ENCODE results near the gene IMMP2L.

IMMP2L gene

DNA sequence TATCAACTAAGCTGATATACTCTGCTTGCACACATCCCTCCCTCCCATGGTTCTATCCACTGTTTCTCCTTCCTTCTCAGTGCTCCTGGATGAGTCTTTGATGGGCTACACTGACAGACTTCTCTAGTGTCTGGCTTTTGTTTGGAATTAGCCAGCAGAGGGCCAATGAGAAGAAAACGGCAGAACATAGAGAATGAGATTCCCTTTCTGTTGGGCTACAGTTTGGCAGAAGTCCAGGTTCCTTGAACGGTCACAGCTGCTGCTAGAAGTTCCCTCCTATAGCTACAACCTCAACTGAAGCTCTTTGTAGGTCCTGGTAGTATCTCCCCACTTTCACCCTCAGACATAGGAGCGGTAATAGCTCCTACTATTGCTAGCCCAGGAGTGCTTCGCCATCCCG is 722.4 kb downstream of the IMMP2L start:
- DNase-seq: no peak

DNA sequence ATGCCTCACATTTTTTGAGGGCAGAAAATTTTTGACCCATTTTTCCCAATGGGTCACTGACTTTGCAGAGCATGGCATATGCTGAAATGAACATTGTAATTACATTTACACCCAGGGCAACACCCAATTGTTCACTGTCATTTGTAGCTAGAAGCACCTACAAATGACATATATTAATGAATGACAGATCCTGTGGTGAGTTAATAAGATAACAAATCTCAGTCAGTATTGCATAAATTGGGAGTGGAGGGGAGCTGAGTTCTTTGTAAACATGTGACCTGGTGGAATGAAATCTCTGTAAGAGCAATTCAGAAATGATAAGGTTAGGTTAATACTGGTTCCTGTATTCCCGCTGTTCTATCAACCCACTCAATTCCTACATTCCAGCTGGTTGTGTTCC is 726.4 kb downstream of the IMMP2L start:
- no peak for DNase-seq

DNA sequence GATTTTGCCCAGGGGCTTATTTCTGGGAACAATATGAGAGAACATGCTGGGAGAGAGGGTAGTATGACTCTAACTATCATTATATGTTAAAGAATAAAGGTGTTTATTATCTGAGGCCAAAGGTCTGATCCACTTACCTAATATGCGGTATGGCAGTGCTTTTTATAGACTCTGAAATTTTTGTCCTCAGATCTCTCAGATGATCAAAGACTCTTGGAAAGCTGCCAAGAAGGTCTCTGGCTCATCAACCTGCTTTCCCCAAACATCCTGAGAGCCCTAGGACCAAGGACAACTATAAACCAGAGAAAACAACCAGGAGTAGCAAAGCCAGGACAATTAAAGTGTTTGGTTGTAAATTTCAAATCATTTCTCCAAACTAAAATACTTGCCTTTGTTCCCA is 727.1 kb downstream of the IMMP2L start:
- no peak for DNase-seq

DNA sequence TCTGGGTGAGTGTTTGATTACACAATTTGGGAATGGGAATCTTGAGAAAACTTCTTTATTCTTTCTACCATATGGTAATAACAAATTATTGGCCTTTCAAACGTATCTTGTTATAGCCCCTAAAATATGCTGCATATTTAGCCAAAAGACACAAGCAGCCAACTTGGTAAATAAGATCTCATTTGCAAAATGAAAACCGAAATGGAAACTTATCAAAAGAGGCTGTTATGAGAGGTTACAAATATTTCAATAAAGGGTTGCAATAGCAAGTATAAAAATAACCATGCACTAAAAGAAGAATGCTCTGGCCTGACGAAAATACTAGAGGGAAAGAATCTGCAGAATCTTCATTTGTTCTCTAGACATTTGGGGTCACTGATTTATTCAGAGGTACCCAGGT is 730.9 kb downstream of the IMMP2L start:
- no peak for DNase-seq

DNA sequence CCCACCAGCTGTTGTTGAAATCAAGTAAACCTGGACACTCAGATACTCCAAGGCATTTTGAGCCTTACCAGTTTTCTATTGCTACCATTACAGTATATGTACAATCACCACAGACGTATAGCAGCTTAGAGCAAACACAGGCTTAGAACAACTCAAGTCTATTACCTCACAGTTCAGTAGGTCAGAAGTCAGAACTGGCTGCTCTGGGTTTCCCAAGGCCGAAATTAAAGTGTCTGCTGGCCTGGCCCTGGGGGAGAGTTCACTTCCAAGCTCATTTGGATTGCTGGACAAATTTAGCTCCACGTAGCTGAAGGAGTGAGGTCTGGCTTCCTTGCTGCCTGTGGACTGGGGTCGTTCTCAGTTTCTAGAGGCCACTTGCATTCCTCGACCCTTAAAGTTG is 731.5 kb downstream of the IMMP2L start:
- DNase-seq: no peak

DNA sequence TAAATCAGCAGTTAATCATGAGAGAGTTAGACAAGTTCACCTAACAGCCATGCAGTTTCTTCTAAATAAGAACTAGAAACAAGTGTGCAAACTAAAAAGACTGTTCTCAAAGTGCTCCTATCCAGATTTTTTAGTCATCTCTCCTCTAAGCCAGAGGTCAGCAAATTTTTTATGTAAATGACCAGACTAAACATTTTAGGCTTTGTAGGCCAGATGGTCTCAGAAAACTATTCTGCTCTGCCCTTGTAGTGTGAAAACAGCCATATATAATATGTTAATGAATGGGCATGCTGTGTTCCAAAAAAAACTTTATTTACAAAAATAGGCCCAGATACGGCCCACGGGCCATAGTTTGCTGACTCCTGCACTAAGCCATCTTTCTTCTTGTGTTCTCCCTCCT is 734.4 kb downstream of the IMMP2L start:
- no peak for DNase-seq

DNA sequence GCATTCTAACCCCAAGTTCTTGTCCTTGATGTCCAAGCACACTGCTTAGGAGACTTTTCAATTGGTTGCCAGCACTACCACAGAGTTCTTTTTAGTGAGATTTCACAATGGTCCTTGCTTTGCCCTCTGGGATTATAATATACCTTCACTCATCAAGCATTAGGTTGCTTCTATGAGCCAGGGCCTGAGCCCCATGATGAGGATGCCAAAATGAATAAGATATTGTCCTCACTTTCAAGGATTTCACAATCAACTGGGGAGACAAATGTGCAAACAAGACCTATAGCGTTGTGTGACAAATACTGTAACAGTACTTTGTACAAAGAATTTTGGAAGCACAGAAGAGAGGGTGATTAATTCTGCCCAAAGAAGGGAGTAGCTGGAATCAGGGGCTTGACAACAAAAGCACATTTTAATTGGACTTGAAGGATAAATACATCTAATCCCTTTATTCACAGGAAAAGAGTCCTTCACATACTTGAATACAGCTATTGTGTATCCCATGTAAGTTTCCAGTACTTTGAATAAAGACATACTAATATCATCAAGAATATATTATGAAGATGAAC is 734.9 kb downstream of the IMMP2L start:
- no peak for DNase-seq

DNA sequence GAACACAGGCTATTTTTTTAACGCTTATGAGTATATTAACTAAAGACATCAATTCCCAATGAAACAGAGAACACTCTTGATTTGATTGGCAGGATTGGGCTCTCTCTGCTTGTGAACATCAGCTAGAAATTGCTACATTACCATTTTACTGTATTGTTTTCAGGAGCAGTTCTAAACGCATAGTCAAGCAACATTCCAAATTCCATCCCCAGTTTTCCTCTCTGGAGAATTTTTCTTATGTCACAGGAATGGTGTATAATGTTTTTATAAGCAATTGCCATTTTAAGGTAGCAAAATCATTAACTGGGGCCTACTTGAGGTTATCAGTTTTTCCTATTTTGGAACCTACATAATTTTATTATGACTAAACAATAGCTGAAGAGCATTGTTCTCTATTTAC is 748.3 kb downstream of the IMMP2L start:
- no peak for DNase-seq

DNA sequence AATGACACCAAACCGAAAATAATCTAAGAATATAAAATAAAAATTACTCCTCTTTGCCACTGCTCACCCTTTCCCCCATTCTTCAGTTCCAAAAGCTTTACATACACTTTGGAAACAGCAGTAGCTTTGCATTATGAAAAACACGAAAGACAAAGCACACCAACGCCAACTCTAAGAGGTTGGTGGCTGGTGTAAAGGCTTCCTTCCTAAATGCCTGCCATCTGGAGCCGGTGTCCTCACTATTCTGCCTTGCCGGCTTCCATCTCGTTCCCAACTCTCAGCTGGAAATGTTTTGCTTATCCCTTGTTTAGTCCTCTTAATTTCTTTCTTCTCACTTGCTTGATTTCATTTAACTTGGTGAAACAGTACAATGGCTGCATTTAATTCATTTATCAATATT is 752.5 kb downstream of the IMMP2L start:
- no peak for DNase-seq

DNA sequence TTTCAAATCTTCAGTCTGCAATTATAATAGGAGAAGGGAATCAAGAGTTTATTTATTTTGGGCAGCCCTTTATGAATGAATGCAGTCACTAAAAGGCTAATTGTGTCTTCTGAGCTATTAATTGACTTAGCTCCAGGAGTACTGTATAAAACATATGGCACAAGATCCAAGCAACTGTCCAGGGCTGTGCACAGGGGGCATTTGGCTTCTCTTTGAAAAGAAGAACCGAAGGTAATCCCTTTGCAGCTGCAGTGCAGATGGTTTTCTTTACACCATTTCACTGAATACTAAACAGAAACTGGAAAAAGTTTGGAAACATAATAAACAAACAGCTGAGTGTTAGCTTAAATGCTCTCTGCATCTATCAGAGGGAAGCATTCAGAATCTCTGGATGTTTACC is 753.9 kb downstream of the IMMP2L start:
- DNase-seq: no peak

DNA sequence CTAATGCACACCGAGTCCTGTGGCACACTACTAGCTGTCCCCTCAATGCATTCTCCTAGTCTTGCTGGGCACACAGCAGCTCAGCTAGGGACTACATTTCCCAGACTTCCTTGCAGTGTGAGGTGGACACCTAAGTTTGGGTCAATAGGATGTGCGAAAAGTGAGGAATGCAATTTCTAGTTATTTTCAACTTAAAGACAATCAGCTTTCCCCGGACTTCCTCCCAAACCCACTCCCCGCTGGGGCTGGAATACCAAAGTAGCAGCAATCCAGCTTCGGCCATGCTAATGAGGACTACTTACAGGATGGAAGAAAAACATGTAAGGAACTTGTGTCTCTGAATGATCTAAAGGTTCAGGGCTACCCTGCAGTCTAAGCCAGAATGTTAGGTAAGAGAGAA is 757.8 kb downstream of the IMMP2L start:
- no peak for DNase-seq

DNA sequence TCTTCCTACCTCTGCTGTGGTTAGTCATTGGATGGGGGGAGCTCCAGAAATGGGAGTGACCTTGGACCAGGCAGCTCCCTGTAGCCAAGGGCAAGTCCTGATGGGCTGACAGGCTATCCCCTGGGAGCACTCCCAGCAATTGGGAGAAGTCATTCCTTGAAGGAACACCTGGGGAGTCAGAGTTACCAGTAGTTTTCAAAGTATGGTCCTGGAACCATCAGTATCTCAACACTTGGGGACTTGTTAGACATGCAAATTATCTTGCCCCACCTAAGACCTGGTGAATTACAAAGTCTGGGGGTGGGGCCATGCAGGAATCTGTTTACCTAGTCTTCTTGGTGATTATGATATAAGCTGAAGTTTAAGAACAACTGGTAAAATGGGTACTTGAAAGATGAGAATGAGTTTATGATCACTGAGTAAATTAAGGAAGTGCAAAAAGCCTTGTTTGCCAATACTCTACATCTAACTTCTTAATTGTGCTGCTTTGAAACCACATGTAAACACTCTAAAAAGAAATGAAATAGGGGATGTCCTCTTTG is 758.6 kb downstream of the IMMP2L start:
- DNase-seq: no peak

DNA sequence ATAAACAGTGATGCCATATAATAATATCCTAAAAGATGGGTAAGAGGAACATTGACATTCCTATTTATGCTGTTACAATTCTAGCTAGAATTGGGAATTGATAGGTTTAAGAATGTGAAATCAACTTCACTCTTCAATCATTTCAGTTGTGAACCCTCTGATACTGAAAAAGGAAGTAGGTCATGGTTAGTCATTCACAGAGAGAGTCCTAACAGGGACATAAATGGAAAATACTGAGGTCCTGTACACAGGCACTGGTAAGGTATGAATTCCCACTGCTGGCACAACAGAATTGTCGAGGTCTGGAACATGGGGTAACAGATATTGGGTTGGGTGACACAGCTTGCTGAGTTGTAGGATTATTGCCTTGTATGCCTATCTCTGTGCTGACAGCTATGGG is 760.8 kb downstream of the IMMP2L start:
- DNase-seq: no peak

DNA sequence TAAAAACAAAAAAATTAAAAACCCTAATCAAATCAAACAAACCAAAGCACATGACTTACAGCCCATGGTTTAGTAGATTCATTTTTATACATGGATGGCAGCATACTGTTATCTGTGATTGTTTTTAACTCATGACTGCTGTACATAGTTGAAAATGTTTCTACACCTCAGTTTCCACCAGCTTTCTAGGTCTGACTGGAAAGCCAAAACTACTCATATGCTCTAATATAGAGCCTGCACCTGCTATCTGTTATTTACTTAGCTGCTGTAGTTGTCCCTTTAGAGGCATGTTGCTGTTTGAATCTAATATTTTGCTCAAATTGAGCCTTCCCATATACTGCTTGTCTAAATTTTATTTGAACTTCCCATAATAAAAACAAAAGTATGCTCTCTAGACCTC is 761.3 kb downstream of the IMMP2L start:
- DNase-seq: no peak

DNA sequence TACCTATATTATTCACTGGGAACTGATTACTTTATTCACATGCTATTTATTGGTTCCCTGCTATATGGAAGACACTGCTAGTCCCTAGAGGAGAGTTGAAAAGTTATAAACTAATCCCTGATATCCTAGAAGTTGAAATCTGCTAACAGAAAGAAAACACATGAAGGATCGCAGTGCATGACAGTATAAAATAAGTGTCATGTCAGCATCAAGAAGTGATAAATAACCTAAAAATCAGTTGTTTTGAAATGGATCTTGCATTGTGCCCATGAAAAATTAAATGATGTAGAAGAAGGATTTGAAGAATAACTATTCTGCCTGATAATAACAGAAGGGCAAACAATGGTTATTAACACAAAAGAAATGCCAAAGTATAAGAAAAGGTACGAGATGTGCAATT is 764.6 kb downstream of the IMMP2L start:
- DNase-seq: no peak

DNA sequence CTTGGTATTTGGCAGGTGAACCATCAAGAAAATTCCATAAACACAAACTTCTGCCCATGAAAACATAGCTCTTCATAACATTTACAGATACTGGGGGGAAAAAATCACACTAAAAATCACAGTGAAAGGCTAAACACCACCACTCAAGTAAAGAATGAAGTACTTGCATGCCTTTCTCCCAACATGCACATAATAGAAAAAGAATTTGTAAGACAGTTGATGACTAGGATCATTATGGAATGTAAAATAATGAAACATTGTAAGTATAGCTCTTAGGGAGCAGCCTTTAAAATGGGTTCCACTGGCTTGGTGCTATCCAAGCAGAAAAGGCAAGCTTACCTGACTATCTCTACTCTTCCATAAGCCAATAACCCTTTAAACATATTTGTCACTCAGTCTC is 771.3 kb downstream of the IMMP2L start:
- no peak for DNase-seq

DNA sequence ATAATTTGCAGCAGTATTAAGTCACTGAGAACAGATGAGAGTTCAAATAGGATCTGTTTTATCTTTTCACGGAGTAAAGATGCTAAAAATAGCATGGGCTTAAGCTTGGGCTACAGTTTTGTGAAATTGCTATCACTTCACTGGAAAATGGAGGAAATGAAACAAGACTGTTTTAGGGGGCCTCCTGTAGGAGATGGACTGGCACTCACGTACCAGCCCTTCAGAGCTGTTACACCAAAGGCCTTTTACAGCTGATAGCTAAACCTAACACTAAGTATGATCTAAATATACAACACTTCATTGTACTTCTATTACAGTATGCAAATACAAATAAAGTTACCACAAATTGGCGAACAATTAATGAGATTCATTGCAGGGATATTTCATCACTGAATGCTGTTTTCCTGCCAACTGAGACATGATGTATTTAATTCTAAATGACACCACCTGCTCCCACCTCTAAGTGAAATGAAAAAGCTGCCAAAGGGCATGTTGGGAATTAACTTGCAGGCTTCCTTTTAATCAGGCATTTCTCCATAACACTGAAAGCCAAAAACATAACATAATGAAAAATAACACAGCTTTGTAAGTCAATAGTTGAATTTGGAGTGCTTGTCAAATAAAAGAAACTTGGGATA is 775.8 kb downstream of the IMMP2L start:
- no peak for DNase-seq

DNA sequence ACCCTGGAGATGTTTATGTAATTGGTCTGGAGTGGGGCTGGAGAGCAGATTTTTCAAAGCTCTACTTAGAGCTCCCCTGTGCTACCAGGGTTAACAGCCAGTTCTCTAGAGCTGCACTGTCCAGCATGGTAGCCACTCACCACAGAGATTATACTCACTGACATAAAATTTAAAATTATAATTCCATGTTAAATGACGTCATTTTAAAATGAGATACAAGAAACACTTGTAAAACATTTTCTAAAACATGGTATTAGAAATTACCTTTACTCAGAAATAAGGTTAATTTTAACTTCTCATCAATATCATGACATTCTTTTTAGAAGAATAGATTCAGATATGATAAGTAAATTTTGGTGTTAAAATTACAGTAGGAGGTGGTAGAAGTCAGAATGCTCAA is 777.5 kb downstream of the IMMP2L start:
- no peak for DNase-seq

DNA sequence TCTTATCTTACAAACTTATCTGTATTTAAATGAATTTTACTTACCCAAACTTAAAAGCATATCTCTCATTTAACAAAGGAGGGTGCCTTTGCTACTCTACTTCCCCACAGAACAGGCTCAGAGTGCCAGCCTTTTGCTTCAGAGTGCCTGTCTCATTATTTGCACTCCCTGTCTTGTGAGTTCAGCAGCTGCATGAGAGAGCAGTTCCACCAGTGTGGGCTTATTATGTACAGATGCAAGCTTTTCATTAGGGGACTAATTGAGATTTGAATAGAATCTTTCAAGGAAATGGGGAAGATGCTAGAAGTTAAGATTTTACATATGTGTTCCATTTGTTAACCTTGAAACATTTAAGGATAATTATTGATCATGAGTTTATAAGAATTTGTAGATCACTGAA is 781.6 kb downstream of the IMMP2L start:
- DNase-seq: no peak

DNA sequence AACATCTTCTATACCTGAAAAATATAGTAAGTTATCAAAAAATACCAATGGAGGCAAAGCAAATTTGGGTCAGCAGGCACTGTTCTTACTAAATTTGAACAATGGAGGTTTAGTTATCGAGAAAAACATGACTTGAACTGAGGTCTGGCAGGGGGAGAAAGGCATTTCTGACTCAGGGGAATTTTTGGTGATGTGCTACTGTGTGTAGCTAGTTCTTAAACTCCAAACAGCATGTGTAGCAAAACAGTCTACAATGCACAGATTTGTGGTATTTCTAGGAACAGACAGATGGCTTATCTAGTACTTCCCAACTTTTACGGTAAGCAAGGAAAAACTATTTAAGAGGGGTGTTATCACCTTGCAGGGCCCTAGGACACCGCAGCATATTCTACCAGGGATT is 783.0 kb downstream of the IMMP2L start:
- no peak for DNase-seq

DNA sequence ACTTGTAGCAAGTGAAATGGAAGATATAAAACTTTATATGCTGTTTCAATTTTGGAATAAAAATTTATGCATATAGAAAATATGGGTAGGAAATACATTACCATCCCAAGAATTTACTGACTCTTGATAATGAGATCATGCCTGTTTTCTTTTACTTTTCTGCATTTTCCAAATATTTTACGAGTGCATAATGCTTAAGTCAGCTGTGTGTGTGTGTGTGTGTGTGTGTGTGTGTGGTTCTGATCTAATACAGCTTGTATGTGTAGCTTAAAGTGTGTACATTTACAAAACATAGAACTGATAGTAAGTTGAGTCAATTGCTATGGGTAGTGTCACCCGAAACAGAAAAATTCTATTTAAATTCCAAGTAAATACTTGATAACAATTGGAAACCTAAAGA is 787.2 kb downstream of the IMMP2L start:
- no peak for DNase-seq

DNA sequence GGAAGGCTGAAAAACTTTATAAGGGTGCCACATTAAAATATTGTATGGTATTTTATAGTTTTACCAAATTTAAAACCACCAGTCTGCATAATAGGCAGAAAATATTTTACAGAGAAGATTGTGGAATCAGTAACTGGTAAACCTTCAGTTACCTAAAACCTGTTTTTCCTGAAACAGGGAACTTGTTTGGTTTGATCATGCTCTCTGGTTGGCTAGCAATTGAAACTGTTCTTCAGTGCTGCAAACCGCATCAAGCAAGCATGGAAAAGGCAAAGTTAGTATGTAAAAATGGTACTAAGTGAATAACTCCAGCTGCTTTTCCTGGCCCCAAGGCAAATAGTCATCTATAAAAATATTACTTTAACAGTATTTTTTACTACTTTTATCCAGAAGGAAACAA is 788.2 kb downstream of the IMMP2L start:
- DNase-seq: no peak

DNA sequence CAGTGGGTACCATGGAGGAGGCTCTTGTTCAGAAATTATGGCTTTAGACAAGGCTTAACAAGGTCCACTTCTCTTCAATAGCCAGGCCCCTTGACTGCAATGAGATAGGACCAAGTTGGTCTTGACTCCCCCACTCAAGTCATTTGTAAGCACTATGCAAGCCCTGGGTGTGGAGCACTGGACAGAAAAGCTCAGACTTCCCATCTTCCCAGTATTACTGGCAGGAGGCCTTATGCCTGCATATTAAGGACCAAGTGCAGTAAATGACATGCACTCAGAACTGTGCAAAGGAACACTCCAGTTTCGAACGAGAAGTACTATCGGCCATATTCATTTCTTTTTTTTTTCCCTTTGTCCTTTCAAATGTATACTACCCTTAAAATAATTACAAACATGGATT is 789.7 kb downstream of the IMMP2L start:
- no peak for DNase-seq

DNA sequence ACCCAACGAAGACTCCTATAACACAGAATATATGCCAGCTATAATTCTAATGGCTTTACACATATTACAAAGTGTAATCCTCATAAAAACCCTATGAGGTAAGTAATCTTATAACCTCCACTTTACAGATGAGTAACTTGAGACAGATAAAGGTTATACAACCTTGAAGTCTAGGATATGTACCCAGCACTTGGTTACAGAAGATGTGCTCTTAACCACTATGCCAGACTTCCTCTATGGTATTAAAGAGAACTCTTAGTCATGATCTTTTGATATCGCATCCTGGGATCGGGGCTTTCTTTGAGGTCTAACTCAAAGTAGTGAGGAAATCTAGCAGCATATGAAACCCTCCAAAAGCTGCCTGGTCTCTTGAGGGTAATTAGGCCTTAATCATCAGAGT is 790.6 kb downstream of the IMMP2L start:
- no peak for DNase-seq

DNA sequence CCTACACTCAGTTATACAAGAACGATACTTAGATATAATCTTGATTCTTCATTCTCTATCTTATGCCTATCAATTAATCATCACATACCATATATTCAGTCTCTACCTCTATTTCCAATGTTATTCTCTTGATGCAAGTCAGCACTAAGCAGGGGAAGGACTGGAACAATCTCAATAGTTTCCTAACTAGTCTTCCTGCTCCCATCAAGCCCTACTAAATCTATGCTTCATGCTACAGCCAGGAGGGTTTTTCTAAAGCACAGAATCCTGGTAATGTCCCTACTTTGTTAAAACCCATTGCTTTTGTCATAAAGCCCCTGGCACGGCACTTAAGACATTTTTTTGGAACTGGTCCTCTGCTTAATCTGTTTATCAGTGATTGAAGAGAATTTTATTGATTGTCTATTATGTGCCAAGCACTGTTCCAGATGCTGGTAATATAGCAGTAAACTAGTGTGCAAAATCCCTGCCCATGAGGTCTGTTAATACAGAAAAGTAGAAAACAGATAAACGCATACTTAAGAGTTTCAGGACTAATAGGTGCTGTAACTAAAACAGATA is 794.7 kb downstream of the IMMP2L start:
- DNase-seq: no peak

All from cortex of kidney (tissue), 1 donor.